A673 (cell line): Measurements from ENCODE around the gene ABHD6. TPM values are rescaled to one million over a fixed set of nuclear protein-coding genes. Genes with fewer than 3 reads are reported as not detected.

Source experiments
- BruUV-seq: library from RNA; stranded (reverse); fragments of 400-500 nt; replicated peaks from 2 replicates; lab custom pipeline; 2021; lab: Mats Ljungman, UMichigan
- CTCF ChIA-PET: fragments of 300-600 bp; sonication (Branson Sonifier 250); formaldehyde crosslinking; loops from one replicate; lab custom pipeline; 2022; ENCODE audit warnings: antibody characterized with exemption; lab: Charles Lee
- POLR2A ChIA-PET: fragments of 300-600 bp; sonication (Branson Sonifier 250); formaldehyde crosslinking; loops from one replicate; lab custom pipeline; 2022; ENCODE audit warnings: antibody characterized with exemption; ENCODE audit not compliant: low non-redundant PET; lab: Charles Lee
- DNase-seq: peaks from one replicate; pipeline ENCODE4 v3.0.0-alpha.2; 2015; ENCODE audit warnings: low spot score
- H3K27ac ChIP-seq: fragments of 200-600 bp; sonication (generic); 2 replicates; pipeline ENCODE4 v1.5.1; 2016; ENCODE audit warnings: mixed run types, low read depth, mild to moderate bottlenecking, mixed read lengths, antibody characterized with exemption, low read length; ENCODE audit not compliant: poor library complexity, severe bottlenecking
- H3K27me3 ChIP-seq: fragments of 200-600 bp; sonication (generic); replicated peaks from 2 replicates; pipeline ENCODE4 v1.6.1; 2017; ENCODE audit warnings: mixed run types, low read depth, mild to moderate bottlenecking, mixed read lengths, antibody characterized with exemption, low read length; ENCODE audit not compliant: insufficient read depth, poor library complexity
- H3K36me3 ChIP-seq: fragments of 200-600 bp; sonication (generic); 2 replicates; pipeline ENCODE4 v1.6.1; 2016; ENCODE audit warnings: mixed run types, mild to moderate bottlenecking, mixed read lengths, antibody characterized with exemption, low read length; ENCODE audit not compliant: insufficient read depth, poor library complexity, severe bottlenecking
- H3K4me1 ChIP-seq: fragments of 200-600 bp; sonication (generic); 2 replicates; pipeline ENCODE4 v1.6.1; 2017; ENCODE audit warnings: mixed run types, mild to moderate bottlenecking, mixed read lengths, antibody characterized with exemption, low read length; ENCODE audit not compliant: insufficient read depth, poor library complexity, severe bottlenecking
- H3K4me3 ChIP-seq: fragments of 200-600 bp; sonication (generic); 2 replicates; pipeline ENCODE4 v1.5.1; 2016; ENCODE audit warnings: low read depth, mixed run types, mild to moderate bottlenecking, mixed read lengths, low read length; ENCODE audit not compliant: poor library complexity, severe bottlenecking
- H3K9me3 ChIP-seq: fragments of 200-600 bp; sonication (generic); 2 replicates; pipeline ENCODE4 v1.6.1; 2016; ENCODE audit warnings: mixed run types, low read depth, mild to moderate bottlenecking, mixed read lengths, antibody characterized with exemption, low read length; ENCODE audit not compliant: poor library complexity, severe bottlenecking
- CTCF ChIP-seq: fragments of 300-800, 200-600 bp; sonication (generic); conservative IDR thresholded peaks from 2 replicates; pipeline ENCODE4 v1.5.1; 2017; ENCODE audit warnings: low read depth, mild to moderate bottlenecking, antibody characterized with exemption, low read length, moderate library complexity, mixed read lengths
- EZH2 ChIP-seq: fragments of 200-600 bp; sonication (generic); IDR thresholded peaks from 2 replicates; pipeline ENCODE4 v1.6.1; 2017; ENCODE audit warnings: borderline replicate concordance, low read depth, mild to moderate bottlenecking, mixed read lengths, antibody characterized with exemption, low read length; ENCODE audit not compliant: poor library complexity, severe bottlenecking
- intact Hi-C: fragments of 100-400 bp; cut with micrococcal nuclease; formaldehyde crosslinking; loops from one replicate; pipeline ENCODE4 v1.10.0; 2022; ENCODE audit not compliant: unreplicated experiment
- total RNA-seq: library from RNA; stranded (reverse); gene quantifications from 2 replicates; pipeline ENCODE4 v1.2.3, GENCODE V29; 2021

The ABHD6 gene
- total RNA-seq, 1 experiment from 2014 or later, result 155 TPM

- BruUV-seq, result no TSS peak
- POLR2A ChIA-PET, result no interaction called here
- intact Hi-C loops, result no loop called here
- Histone ChIP-seq H3K36me3 (no peaks in the 10 kb centered on the region), H3K4me1 (no peaks in the 10 kb centered on the region), H3K27ac (no peak overlapping the region), H3K27me3 (no peaks in the 10 kb centered on the region), H3K4me3 (no peak overlapping the region), H3K9me3 (no peaks in the 10 kb centered on the region)
- CTCF ChIA-PET, result no interaction called here
- TF ChIP-seq CTCF (no peak), EZH2 (no peak)
- DNase-seq, result no peak
These were observed 31.1 kb upstream of the ABHD6 start for GRCh38 chr3:58206406-58207011.

GRCh38 chr3:58207954-58208353 is 29.6 kb upstream of the ABHD6 start:
- CTCF ChIA-PET, result no interaction called here
- H3K9me3 ChIP-seq, result no peaks in the 10 kb centered on the region
- H3K27me3 ChIP-seq, result no peaks in the 10 kb centered on the region
- no TSS peak for BruUV-seq
- POLR2A ChIA-PET, result no interaction called here
- no peak overlapping the region for H3K27ac ChIP-seq
- H3K36me3 ChIP-seq, result no peaks in the 10 kb centered on the region
- TF ChIP-seq EZH2, result no peak
- TF ChIP-seq CTCF, result no peak
- no peak for DNase-seq
- no peaks in the 10 kb centered on the region for H3K4me1 ChIP-seq
- no peak overlapping the region for H3K4me3 ChIP-seq
- intact Hi-C loops, result no loop called here

- ChIA-PET POLR2A (no interaction called here), CTCF (no interaction called here)
- no peak for DNase-seq
- no peaks in the 10 kb centered on the region for H3K4me1 ChIP-seq
- no peaks in the 10 kb centered on the region for H3K36me3 ChIP-seq
- H3K27ac ChIP-seq, result no peak overlapping the region
- no peaks in the 10 kb centered on the region for H3K27me3 ChIP-seq
- no peak overlapping the region for H3K4me3 ChIP-seq
- no peak for TF ChIP-seq CTCF
- TF ChIP-seq EZH2, result no peak
- intact Hi-C loops, result no loop called here
- no TSS peak for BruUV-seq
- H3K9me3 ChIP-seq, result no peaks in the 10 kb centered on the region
These were observed 27.7 kb upstream of the ABHD6 start for GRCh38 chr3:58209933-58210332.
